Loucy (cell line): ENCODE results near the gene MIGA1.

Source experiments
- H2AFZ ChIP-seq: fragments of 200-600 bp; sonication (generic); 2 replicates; pipeline ENCODE4 v1.6.0; 2016; ENCODE audit warnings: antibody characterized with exemption, mild to moderate bottlenecking, low read length, moderate library complexity
- H3F3A ChIP-seq: fragments of 200-600 bp; 2 replicates; pipeline ENCODE4 v1.6.0; 2016; ENCODE audit warnings: antibody characterized with exemption, low read depth, mild to moderate bottlenecking
- H3K27me3 ChIP-seq: fragments of 200-600 bp; sonication (generic); 2 replicates; pipeline ENCODE4 v1.6.1; 2014; ENCODE audit warnings: low read length, mild to moderate bottlenecking; ENCODE audit not compliant: insufficient read depth, poor library complexity, severe bottlenecking
- H3K36me3 ChIP-seq: fragments of 200-600 bp; sonication (generic); 2 replicates; pipeline ENCODE4 v1.6.1; 2016; ENCODE audit warnings: low read length; ENCODE audit not compliant: insufficient read depth
- H3K4me1 ChIP-seq: fragments of 200-600 bp; sonication (generic); 2 replicates; pipeline ENCODE4 v1.5.1; 2014; ENCODE audit warnings: low read length, mild to moderate bottlenecking; ENCODE audit not compliant: insufficient read depth, poor library complexity, severe bottlenecking
- H3K4me2 ChIP-seq: fragments of 200-600 bp; sonication (generic); 2 replicates; pipeline ENCODE4 v1.6.0; 2014; ENCODE audit warnings: antibody characterized with exemption, low read length, low read depth, mild to moderate bottlenecking; ENCODE audit not compliant: poor library complexity, severe bottlenecking
- H3K4me3 ChIP-seq: fragments of 200-600 bp; sonication (generic); 2 replicates; pipeline ENCODE4 v1.5.1; 2014; ENCODE audit warnings: low read length, mild to moderate bottlenecking, mixed read lengths; ENCODE audit not compliant: poor library complexity, severe bottlenecking
- H3K79me2 ChIP-seq: fragments of 200-600 bp; sonication (generic); 2 replicates; pipeline ENCODE4 v1.6.1; 2014; ENCODE audit warnings: low read length; ENCODE audit not compliant: insufficient read depth
- H3K9ac ChIP-seq: fragments of 200-600 bp; sonication (generic); 2 replicates; pipeline ENCODE4 v1.6.0; 2014; ENCODE audit warnings: mild to moderate bottlenecking, low read depth, low read length, moderate library complexity; ENCODE audit not compliant: poor library complexity, severe bottlenecking
- H3K9me2 ChIP-seq: fragments of 200-600 bp; sonication (generic); replicated peaks from 2 replicates; pipeline ENCODE4 v1.6.1; 2016; ENCODE audit warnings: low read depth, low read length, mixed read lengths
- H3K9me3 ChIP-seq: fragments of 200-600 bp; sonication (generic); 2 replicates; pipeline ENCODE4 v1.6.1; 2014; ENCODE audit warnings: mild to moderate bottlenecking, antibody characterized with exemption, low read length, low read depth; ENCODE audit not compliant: insufficient read depth
- H4K20me1 ChIP-seq: fragments of 200-600 bp; sonication (generic); 2 replicates; pipeline ENCODE4 v1.6.0; 2014; ENCODE audit warnings: antibody characterized with exemption, low read length, mild to moderate bottlenecking; ENCODE audit not compliant: insufficient read depth, poor library complexity, severe bottlenecking
- CTCF ChIP-seq: fragments of 200-600 bp; sonication (generic); conservative IDR thresholded peaks from 2 replicates; pipeline ENCODE4 v1.5.1; 2014; ENCODE audit warnings: mild to moderate bottlenecking, antibody characterized with exemption, low read length
- EZH2phosphoT487 ChIP-seq: fragments of 200-600 bp; IDR thresholded peaks from 2 replicates; pipeline ENCODE4 v1.6.1; 2018; ENCODE audit warnings: antibody characterized with exemption, mild to moderate bottlenecking, moderate library complexity, borderline replicate concordance

MIGA1 gene

DNA sequence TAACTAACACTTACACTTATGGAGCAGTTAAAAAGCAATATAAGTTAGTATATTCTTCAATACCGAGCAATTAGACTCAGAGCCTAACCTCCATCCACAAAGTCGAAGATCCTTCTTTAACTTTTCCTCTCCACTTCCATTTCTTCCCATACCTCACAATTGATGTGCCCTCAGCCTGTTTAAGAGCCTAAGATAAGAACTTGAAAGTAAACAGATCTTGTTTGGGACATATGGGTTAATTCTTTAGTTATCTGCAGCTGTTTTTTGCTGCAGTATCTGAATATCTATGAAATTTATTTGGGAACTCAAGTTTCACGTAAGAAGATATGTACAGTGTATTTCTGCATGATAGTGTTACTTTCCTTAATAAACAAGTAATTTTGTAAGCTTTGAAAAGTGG is 51.5 kb downstream of the MIGA1 start:
- no peak for TF ChIP-seq EZH2phosphoT487
- no peak for TF ChIP-seq CTCF
- H3F3A ChIP-seq = no peaks in the 10 kb centered on the region

GRCh38 chr1:77831566-77831965 is 52.1 kb downstream of the MIGA1 start:
- H3K9me2 ChIP-seq = no peaks in the 10 kb centered on the region
- no peak overlapping the region for H2AFZ ChIP-seq
- no peak overlapping the region for H3K9ac ChIP-seq
- no peak overlapping the region for H3K4me2 ChIP-seq
- no peaks in the 10 kb centered on the region for H3F3A ChIP-seq
- no peaks in the 10 kb centered on the region for H3K4me1 ChIP-seq
- H4K20me1 ChIP-seq = no peaks in the 10 kb centered on the region
- no peaks in the 10 kb centered on the region for H3K27me3 ChIP-seq
- TF ChIP-seq CTCF = no peak
- no peak for TF ChIP-seq EZH2phosphoT487
- H3K79me2 ChIP-seq = no peaks in the 10 kb centered on the region
- H3K36me3 ChIP-seq = no peaks in the 10 kb centered on the region; the same call in 1 of the 2 replicates
- no peak overlapping the region for H3K4me3 ChIP-seq
- no peaks in the 10 kb centered on the region for H3K9me3 ChIP-seq

More for the DNA sequence above, 51.5 kb downstream of the MIGA1 start:
- Histone ChIP-seq H3K4me1 (no peaks in the 10 kb centered on the region), H3K9me2 (no peaks in the 10 kb centered on the region), H4K20me1 (no peaks in the 10 kb centered on the region), H3K79me2 (no peaks in the 10 kb centered on the region), H3K36me3 (no peaks in the 10 kb centered on the region; the same call in 1 of the 2 replicates), H3K27me3 (no peaks in the 10 kb centered on the region), H3K9ac (no peak overlapping the region), H3K9me3 (no peaks in the 10 kb centered on the region), H3K4me3 (no peak overlapping the region), H2AFZ (no peak overlapping the region), H3K4me2 (no peak overlapping the region)

- Histone ChIP-seq H3K9me3 (no peaks in the 10 kb centered on the region), H3K9ac (no peak overlapping the region), H3K4me1 (no peaks in the 10 kb centered on the region), H3K9me2 (no peaks in the 10 kb centered on the region), H3K4me3 (no peak overlapping the region), H3K4me2 (no peak overlapping the region), H3K79me2 (no peaks in the 10 kb centered on the region), H4K20me1 (no peaks in the 10 kb centered on the region), H3F3A (no peaks in the 10 kb centered on the region), H3K27me3 (no peaks in the 10 kb centered on the region), H3K36me3 (no peaks in the 10 kb centered on the region; the same call in 1 of the 2 replicates), H2AFZ (no peak overlapping the region)
- TF ChIP-seq CTCF = no peak
Observed at GRCh38 chr1:77831976-77832711, 52.7 kb downstream of the MIGA1 start.
